Stimulated activated CD4-positive, alpha-beta T cell treated with anti-CD3 and anti-CD28 coated beads, Interleukin-2, amount 100 ng/mL, for 48 hours (primary cell): Measurements from ENCODE around the gene NEUROG1.

Experiments
- DNase-seq, 2 donors: peaks; one replicate each; pipeline ENCODE4 v3.0.0-alpha.2; 2020

The NEUROG1 gene

GRCh38 chr5:135561266-135561665 is 25.5 kb upstream of the NEUROG1 start:
- DNase-seq, result no peak

DNA sequence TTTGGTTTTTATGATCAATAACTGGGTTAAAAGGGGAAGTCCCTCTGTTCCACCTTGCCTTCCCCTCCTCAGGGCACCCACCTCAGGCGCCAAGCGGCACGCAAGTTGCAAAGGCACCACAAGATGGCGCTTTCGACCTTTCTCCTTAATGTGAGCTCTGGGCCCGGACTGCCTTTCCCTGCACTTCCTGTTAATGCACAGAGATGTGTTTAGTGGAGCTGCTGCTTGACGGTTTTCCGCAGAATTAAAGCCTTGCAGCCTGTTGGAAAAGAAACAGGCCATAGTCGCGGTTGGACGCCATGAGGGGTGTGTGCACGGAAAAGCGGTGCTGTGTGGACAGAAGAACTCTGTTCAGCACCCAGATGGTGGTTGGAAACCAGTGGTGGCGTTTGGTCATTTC is 25.1 kb upstream of the NEUROG1 start:
- peak; percentile 70 to 75 for DNase-seq

GRCh38 chr5:135559354-135559753 is 23.6 kb upstream of the NEUROG1 start:
- no peak for DNase-seq

GRCh38 chr5:135557076-135557838 is 21.5 kb upstream of the NEUROG1 start:
- DNase-seq, result no peak

GRCh38 chr5:135556620-135557019 is 20.9 kb upstream of the NEUROG1 start:
- DNase-seq, result no peak

DNA sequence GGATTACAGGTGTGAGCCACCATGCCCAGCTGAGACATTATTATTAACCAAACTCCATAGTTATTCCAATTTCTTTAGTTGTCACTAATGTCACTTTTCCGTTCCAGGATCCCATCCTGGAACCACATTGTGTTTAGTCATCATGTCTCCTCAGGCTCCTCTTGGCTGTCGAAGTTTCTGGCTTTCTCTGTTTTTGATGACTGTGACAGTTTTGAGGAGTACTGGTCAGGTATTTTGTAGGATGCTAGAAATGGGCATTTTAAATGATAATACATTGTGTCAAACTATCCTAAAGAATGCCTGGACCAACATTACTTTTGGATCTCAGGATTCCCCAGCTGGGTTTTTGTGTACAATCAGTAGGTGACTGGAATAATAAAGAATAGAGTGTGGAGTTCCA is 19.8 kb upstream of the NEUROG1 start:
- DNase-seq, result no peak

DNA sequence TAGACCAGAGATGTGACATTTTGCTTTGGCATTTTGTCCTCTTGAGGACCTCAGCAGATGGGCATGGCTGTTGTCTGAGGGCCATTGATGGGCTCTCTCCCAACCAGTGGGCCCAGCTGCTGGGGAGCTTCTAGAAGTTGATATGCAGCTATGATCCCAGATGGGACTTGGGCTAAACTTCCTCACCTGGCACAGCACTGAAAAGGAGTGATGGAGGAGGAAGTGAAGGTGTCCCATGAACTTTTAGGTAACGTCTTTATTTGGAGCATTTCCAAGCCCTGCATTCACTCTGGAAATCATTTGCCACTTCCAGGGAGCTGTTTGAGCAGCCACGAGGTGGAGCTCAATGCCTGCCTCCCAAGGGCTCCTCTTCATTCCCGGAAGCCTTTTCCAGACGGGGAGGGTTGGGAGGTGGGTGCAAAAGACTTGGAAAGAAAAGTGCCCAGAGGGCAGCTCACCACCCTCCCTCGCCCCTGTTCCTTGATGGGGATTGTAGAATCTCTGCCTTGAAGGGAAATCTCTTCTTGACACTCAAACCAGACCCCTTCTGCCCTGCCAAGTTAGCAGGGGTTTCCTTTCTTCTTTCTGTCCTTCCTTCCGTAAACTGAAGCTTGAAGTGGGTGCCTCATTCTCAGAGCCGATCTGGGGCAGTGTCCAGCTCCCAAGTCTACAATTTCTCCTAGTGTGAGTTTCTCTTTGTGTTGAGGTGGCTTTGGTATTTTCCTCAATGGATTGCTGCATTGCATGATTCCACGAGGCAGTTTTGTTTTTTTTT is 18.1 kb upstream of the NEUROG1 start:
- no peak for DNase-seq

DNA sequence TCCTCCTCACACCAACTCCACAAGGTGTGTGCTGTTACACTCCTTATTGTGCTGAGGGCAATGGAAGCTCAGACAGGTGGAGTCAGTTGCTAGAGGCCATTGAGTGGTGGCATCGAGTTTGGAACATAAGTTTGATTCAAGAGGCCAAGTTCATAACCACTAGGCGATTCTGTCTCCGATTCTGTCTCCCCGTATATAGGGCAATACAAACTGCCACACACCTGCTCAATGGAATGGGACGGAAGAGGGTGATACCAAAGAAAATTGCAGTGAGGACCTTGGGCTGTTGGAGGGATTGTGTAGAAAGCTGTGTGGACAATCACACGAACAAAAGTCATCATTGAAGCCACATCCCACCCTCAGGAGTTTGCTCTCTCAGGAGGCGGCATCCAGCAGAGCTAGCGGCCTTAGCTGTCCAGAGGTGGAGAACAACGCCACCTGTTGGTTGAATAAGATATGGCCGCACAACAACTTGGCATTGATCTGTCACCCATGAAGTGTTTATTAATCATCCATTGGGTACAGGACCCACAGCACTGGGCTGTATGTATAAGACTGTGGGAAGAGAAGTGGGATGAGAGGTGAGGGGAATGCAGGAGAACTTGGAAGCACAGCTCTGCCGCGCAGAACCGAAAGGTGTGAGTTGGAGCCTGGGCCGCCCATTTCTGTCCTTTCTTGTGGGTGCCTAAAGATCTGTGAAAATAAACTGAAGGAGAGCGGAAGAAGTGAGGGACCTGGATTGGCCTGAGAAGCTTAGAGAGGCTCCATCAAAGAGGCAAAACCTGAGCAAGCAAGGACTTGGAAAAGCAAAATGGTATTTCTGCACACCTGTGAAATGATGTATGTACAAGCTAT is 16.1 kb upstream of the NEUROG1 start:
- peak; percentile 57 to 61 for DNase-seq

GRCh38 chr5:135549413-135549812 is 13.6 kb upstream of the NEUROG1 start:
- no peak for DNase-seq

- no peak for DNase-seq
Measured at GRCh38 chr5:135547590-135548254, 12.0 kb upstream of the NEUROG1 start.

GRCh38 chr5:135546912-135547311 is 11.1 kb upstream of the NEUROG1 start:
- DNase-seq, result no peak

GRCh38 chr5:135546101-135546500 is 10.3 kb upstream of the NEUROG1 start:
- no peak for DNase-seq

GRCh38 chr5:135545099-135545498 is 9.3 kb upstream of the NEUROG1 start:
- no peak for DNase-seq

DNA sequence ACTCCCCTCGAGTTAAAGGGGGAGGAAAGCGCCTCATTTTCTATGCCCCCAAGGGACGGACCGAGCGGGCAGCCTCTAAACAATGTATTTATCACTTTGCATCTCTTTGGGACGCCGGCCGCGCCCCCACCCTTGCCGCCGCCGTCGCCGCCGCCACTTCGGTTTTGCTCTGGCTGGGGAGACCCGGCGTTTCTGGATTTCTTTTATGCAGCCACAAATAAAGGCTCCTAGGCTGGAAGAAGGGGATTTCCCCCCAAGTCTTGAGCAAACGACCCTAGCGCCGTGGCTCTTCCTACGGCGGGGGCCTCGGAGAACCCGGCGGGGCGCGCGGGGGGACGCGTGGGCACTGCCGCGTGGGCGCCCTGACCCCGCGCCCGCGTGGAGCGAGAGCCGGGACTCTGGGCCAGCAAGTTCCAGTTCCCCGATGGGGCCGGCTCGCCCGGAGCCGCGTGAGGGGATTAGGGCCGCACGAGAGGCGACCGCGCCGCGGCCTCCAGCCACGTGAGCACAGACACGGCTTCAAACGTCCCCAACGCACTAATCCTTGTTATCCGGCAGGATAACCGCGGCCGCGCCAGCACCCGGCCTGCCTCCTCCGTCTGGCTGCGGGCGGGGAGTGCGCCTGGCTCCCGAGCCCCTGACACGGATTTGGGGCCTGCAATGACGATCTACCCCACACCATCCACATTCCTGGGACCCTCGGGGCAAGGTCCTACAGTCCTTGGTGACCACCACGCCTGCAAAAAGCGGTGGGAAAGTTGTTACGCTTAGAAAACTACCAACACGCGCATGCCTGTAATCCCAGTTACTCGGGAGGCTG is 7.9 kb upstream of the NEUROG1 start:
- no peak for DNase-seq

DNA sequence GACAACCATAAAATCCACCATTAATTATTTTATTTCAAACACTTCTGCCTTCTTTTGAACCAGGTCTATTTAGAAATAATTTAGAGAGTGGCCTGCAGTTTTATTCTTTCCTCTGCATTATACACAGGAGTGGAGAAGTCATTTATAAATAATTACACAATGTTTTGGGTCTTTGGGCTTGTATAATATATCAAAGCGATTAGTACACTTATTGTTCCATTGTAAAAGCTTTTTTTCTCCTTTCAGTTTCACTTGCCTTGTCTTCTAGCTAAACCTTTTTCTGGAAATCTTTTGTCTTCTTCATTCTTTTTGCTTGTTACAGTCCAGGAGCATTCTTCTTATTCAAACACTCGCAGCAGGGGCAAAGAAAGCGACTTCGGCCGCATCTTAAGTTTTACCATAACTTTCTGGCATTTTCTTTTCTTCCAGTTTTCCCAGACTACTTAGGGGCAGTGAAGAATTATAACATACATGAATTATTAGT is 7.3 kb upstream of the NEUROG1 start:
- DNase-seq, result no peak

DNA sequence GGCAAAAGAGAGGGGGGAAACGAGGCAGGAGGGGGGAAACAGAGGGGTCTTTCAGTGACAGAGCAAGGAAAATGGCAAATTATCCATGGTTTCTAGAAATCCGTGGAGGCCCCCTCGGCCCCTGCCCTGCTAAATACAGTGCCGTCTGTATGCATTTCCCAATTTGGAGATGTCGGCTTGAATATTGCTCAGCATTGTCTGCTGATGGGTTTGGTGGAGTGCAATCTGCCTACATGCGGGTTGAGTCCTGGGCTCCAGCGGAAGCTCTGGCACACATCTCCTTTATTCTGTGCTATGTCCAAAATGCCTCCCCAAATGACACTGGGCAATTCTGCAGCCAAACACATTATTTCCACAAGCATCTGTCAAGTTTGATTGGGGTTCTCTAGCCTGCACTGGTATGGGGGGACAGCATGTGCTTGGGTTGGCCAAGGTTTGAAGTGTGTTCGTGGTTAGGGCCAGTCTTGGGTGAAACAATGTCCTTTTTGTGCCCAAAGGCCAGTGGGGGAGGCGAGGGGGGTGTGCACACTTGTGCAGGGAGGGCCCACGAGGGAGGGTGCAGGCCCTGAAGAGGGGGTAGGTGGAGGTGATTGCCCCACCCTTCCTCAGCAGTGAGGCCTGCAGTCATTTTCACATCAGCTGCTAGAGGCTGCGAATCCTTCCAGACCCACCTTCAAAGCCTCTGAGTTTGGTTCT is 6.2 kb upstream of the NEUROG1 start:
- no peak for DNase-seq

GRCh38 chr5:135539430-135540005 is 3.8 kb upstream of the NEUROG1 start:
- no peak for DNase-seq

- DNase-seq, result no peak
Measured at GRCh38 chr5:135538261-135538660, 2.5 kb upstream of the NEUROG1 start.

GRCh38 chr5:135537745-135538144 is 2.0 kb upstream of the NEUROG1 start:
- DNase-seq, result no peak

- no peak for DNase-seq
Measured at GRCh38 chr5:135537271-135537670, 1.5 kb upstream of the NEUROG1 start.

DNA sequence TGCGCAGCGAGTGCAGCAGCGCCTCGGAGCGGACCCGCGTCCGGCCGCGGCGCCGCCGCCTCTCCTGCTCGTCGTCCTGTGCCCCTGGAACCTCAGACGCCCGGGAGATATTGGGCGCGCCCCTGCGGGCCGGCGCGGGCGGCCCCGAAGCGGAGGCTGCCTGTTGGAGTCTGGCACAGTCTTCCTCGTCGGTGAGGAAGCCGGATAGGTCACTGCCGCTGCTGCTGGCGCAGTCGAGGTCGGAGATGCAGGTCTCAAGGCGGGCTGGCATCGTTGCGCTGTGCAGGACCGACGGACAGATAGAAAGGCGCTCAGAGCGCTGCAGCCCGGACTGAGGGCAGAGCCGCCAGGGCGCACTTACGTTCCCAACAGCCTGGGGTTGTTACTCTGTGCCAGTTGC is 344 bp downstream of the NEUROG1 start:
- no peak for DNase-seq
